Measurements from ENCODE around the gene KCTD16.

DNA sequence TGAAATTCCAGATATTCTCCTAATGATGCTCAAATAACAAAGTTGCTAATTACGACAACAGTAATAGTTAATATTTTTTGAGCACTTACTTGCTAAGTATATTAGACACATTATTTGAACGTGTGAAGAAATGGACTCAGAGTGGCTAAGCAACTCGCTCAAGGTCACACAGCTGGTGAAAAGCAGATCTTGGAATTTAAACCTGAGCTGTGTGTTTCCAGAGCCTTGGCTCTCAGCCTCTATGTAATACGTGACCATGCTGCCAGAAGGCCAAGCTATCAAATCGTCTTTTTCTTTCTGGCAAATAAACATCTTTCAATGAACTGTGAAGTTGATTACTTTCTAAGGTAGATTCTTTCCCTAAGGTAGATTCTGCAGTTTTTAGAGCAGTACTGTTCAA, 61.6 kb downstream of the KCTD16 start:
- TF ChIP-seq, protein P1, sequence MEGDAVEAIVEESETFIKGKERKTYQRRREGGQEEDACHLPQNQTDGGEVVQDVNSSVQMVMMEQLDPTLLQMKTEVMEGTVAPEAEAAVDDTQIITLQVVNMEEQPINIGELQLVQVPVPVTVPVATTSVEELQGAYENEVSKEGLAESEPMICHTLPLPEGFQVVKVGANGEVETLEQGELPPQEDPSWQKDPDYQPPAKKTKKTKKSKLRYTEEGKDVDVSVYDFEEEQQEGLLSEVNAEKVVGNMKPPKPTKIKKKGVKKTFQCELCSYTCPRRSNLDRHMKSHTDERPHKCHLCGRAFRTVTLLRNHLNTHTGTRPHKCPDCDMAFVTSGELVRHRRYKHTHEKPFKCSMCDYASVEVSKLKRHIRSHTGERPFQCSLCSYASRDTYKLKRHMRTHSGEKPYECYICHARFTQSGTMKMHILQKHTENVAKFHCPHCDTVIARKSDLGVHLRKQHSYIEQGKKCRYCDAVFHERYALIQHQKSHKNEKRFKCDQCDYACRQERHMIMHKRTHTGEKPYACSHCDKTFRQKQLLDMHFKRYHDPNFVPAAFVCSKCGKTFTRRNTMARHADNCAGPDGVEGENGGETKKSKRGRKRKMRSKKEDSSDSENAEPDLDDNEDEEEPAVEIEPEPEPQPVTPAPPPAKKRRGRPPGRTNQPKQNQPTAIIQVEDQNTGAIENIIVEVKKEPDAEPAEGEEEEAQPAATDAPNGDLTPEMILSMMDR (IDR thresholded peaks at IDR 0.05) = no peak
- TF ChIP-seq POLR2A (IDR thresholded peaks at IDR 0.05) = no peak
